WTC11 (cell line): ENCODE measurements around the gene GPR15LG. TPM values are rescaled to one million over a fixed set of nuclear protein-coding genes. Genes with fewer than 3 reads are reported as not detected.

Source experiments
- ATAC-seq: fragments of 200-7000 bp; cut with Tn5 transposase; 2 replicates; pipeline ENCODE4 v1.10.0; 2021; ENCODE audit warnings: mild to moderate bottlenecking, moderate library complexity
- CTCF ChIA-PET: fragments of 300-600 bp; sonication (Branson Sonifier 250); formaldehyde crosslinking; loops from one replicate; lab custom pipeline; 2021; ENCODE audit warnings: antibody characterized with exemption; lab: Charles Lee
- POLR2A ChIA-PET: fragments of 350-600 bp; sonication (Branson Sonifier 250); formaldehyde crosslinking; loops from one replicate; lab custom pipeline; 2021; ENCODE audit warnings: antibody characterized with exemption; lab: Charles Lee
- DNase-seq: peaks from one replicate; pipeline ENCODE4 v3.0.0; 2021; ENCODE audit warnings: low spot score
- H3K27ac Mint-ChIP-seq: 2 replicates; pipeline ENCODE4 v1.8.0; 2021; ENCODE audit warnings: mixed read lengths
- H3K27me3 Mint-ChIP-seq: 2 replicates; pipeline ENCODE4 v1.8.0; 2021; ENCODE audit warnings: low read depth, mild to moderate bottlenecking, moderate library complexity, mixed read lengths
- H3K36me3 Mint-ChIP-seq: 2 replicates; pipeline ENCODE4 v1.8.0; 2021; ENCODE audit warnings: mixed read lengths
- H3K4me1 Mint-ChIP-seq: 2 replicates; pipeline ENCODE4 v1.8.0; 2022; ENCODE audit warnings: mixed read lengths
- H3K4me3 Mint-ChIP-seq: 2 replicates; pipeline ENCODE4 v1.8.0; 2021; ENCODE audit warnings: mild to moderate bottlenecking, moderate library complexity, mixed read lengths
- H3K9me3 Mint-ChIP-seq: 2 replicates; pipeline ENCODE4 v1.8.0; 2021; ENCODE audit warnings: mixed read lengths
- CREM ChIP-seq: sonication (generic); formaldehyde crosslinking; IDR thresholded peaks from 2 replicates; pipeline ENCODE4 v1.8.1; 2022; ENCODE audit warnings: mild to moderate bottlenecking, missing genetic modification reagents, moderate library complexity
- FOXJ3 ChIP-seq: sonication (generic); formaldehyde crosslinking; IDR thresholded peaks from 2 replicates; pipeline ENCODE4 v1.9.0; 2021; ENCODE audit warnings: missing genetic modification reagents, mild to moderate bottlenecking, borderline replicate concordance
- SMAD3 ChIP-seq: sonication (generic); formaldehyde crosslinking; IDR thresholded peaks from 2 replicates; pipeline ENCODE4 v1.8.0; 2022; ENCODE audit warnings: missing genetic modification reagents, mild to moderate bottlenecking, borderline replicate concordance
- TCF7 ChIP-seq: sonication (generic); formaldehyde crosslinking; IDR thresholded peaks from 2 replicates; pipeline ENCODE4 v1.8.0; 2022; ENCODE audit warnings: mild to moderate bottlenecking, low read depth, missing genetic modification reagents, moderate library complexity
- TP53 ChIP-seq: sonication (generic); formaldehyde crosslinking; IDR thresholded peaks from 2 replicates; pipeline ENCODE4 v1.8.1; 2023; ENCODE audit warnings: mild to moderate bottlenecking, missing genetic modification reagents
- ZNF219 ChIP-seq: sonication (generic); formaldehyde crosslinking; IDR thresholded peaks from 2 replicates; pipeline ENCODE4 v1.8.0; 2023; ENCODE audit warnings: missing genetic modification reagents, mild to moderate bottlenecking, borderline replicate concordance
- total RNA-seq: library from RNA; stranded (reverse); gene quantifications from 3 replicates; pipeline ENCODE4 v1.2.3, GENCODE V29; 2021
- TF ChIP-seq, protein P1 (sequence below): fragments of 250-450 bp; sonication (Bioruptor Pico); IDR thresholded peaks from 2 replicates; pipeline ENCODE4 v1.9.0; 2021; ENCODE audit warnings: mild to moderate bottlenecking
- TF ChIP-seq, protein P2 (sequence below): fragments of 250-450 bp; sonication (Bioruptor Pico); IDR thresholded peaks from 2 replicates; pipeline ENCODE4 v2.1.2; 2022; ENCODE audit warnings: mild to moderate bottlenecking, moderate library complexity
- TF ChIP-seq, protein P3 (sequence below): sonication (generic); formaldehyde crosslinking; IDR thresholded peaks from 2 replicates; pipeline ENCODE4 v1.8.1; 2022; ENCODE audit warnings: low read depth, missing genetic modification reagents, borderline replicate concordance
- TF ChIP-seq, protein P4 (sequence below): sonication (generic); formaldehyde crosslinking; IDR thresholded peaks from 2 replicates; pipeline ENCODE4 v1.8.0; 2022; ENCODE audit warnings: mild to moderate bottlenecking, missing genetic modification reagents
- TF ChIP-seq, protein P5 (sequence below): sonication (generic); formaldehyde crosslinking; IDR thresholded peaks from 2 replicates; pipeline ENCODE4 v1.8.1; 2023; ENCODE audit warnings: mild to moderate bottlenecking, missing genetic modification reagents, moderate library complexity
- TF ChIP-seq, protein P6 (sequence below): sonication (generic); formaldehyde crosslinking; IDR thresholded peaks from 2 replicates; pipeline ENCODE4 v1.8.1; 2022; ENCODE audit warnings: missing genetic modification reagents, borderline replicate concordance
- TF ChIP-seq, protein P7 (sequence below): sonication (generic); formaldehyde crosslinking; IDR thresholded peaks from 2 replicates; pipeline ENCODE4 v1.8.0; 2022; ENCODE audit warnings: mild to moderate bottlenecking, missing genetic modification reagents
- TF ChIP-seq, protein P8 (sequence below): sonication (generic); formaldehyde crosslinking; IDR thresholded peaks from 2 replicates; pipeline ENCODE4 v1.8.0; 2022; ENCODE audit warnings: missing genetic modification reagents
- TF ChIP-seq, protein P9 (sequence below): sonication (generic); formaldehyde crosslinking; IDR thresholded peaks from 2 replicates; pipeline ENCODE4 v1.8.1; 2022; ENCODE audit warnings: low read depth, mild to moderate bottlenecking, moderate library complexity, missing genetic modification reagents, borderline replicate concordance

The GPR15LG gene
- total RNA-seq, 1 experiment from 2014 or later = not detected

DNA sequence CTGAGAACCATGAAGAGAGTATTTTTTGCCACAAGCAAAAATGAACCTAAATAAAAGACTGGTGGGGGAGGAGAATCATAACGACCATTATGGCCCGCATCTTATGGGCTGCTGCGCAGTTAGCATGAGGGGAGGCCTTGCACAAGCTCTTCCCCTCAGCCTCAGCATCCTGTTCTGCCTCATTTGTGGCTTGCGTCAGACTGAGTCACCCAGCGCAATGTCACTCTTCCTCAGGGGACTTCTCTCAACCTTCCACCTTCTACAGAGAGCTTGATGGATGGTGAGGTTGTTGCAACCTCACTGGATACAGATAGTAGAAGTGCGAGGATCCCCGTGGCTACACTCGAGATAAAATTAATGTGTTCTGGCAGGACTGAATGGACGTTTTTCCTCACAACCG lies 16.8 kb upstream of the GPR15LG start (continued):
- TF ChIP-seq, protein P1, sequence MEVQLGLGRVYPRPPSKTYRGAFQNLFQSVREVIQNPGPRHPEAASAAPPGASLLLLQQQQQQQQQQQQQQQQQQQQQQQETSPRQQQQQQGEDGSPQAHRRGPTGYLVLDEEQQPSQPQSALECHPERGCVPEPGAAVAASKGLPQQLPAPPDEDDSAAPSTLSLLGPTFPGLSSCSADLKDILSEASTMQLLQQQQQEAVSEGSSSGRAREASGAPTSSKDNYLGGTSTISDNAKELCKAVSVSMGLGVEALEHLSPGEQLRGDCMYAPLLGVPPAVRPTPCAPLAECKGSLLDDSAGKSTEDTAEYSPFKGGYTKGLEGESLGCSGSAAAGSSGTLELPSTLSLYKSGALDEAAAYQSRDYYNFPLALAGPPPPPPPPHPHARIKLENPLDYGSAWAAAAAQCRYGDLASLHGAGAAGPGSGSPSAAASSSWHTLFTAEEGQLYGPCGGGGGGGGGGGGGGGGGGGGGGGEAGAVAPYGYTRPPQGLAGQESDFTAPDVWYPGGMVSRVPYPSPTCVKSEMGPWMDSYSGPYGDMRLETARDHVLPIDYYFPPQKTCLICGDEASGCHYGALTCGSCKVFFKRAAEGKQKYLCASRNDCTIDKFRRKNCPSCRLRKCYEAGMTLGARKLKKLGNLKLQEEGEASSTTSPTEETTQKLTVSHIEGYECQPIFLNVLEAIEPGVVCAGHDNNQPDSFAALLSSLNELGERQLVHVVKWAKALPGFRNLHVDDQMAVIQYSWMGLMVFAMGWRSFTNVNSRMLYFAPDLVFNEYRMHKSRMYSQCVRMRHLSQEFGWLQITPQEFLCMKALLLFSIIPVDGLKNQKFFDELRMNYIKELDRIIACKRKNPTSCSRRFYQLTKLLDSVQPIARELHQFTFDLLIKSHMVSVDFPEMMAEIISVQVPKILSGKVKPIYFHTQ = no peak
- TF ChIP-seq FOXJ3 (no peak), CREM (no peak)

DNA sequence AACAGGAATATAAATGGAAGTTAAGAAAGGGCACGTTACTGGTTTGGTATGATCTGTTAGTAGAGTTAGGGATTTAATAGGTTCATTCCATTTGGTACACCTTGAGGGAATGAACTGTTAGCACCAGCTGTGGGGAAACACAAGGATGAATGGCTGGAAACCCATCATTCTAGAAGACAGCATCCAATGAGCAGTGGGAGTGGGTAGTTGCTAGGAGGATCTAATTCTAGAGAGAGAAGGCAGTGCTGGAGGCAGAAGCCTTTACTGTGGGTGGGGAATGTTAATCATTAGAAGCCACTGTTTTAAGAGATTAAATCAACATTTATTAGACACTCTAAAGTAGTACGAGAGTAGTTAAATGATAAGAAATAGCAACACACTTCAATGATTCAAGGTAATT lies 15.5 kb upstream of the GPR15LG start:
- H3K4me1 Mint-ChIP-seq = peaks cover 53% of the 10 kb centered on the region
- TF ChIP-seq, protein P2, sequence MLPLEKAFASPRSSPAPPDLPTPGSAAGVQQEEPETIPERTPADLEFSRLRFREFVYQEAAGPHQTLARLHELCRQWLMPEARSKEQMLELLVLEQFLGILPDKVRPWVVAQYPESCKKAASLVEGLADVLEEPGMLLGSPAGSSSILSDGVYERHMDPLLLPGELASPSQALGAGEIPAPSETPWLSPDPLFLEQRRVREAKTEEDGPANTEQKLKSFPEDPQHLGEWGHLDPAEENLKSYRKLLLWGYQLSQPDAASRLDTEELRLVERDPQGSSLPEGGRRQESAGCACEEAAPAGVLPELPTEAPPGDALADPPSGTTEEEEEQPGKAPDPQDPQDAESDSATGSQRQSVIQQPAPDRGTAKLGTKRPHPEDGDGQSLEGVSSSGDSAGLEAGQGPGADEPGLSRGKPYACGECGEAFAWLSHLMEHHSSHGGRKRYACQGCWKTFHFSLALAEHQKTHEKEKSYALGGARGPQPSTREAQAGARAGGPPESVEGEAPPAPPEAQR (CRISPR knock-in tag) = no peak
- no peak for TF ChIP-seq TCF7
- no peak for TF ChIP-seq FOXJ3
- TF ChIP-seq TP53 (CRISPR knock-in tag) = no peak
- TF ChIP-seq, protein P3, sequence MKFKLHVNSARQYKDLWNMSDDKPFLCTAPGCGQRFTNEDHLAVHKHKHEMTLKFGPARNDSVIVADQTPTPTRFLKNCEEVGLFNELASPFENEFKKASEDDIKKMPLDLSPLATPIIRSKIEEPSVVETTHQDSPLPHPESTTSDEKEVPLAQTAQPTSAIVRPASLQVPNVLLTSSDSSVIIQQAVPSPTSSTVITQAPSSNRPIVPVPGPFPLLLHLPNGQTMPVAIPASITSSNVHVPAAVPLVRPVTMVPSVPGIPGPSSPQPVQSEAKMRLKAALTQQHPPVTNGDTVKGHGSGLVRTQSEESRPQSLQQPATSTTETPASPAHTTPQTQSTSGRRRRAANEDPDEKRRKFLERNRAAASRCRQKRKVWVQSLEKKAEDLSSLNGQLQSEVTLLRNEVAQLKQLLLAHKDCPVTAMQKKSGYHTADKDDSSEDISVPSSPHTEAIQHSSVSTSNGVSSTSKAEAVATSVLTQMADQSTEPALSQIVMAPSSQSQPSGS (CRISPR knock-in tag) = no peak
- TF ChIP-seq, protein P4, sequence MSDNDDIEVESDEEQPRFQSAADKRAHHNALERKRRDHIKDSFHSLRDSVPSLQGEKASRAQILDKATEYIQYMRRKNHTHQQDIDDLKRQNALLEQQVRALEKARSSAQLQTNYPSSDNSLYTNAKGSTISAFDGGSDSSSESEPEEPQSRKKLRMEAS (CRISPR knock-in tag) = no peak
- TF ChIP-seq, protein P5, sequence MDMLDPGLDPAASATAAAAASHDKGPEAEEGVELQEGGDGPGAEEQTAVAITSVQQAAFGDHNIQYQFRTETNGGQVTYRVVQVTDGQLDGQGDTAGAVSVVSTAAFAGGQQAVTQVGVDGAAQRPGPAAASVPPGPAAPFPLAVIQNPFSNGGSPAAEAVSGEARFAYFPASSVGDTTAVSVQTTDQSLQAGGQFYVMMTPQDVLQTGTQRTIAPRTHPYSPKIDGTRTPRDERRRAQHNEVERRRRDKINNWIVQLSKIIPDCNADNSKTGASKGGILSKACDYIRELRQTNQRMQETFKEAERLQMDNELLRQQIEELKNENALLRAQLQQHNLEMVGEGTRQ (CRISPR knock-in tag) = no peak
- H3K36me3 Mint-ChIP-seq = peaks cover 19% of the 10 kb centered on the region
- DNase-seq (no peak), ATAC-seq (no peak)
- no peak overlapping the region for H3K4me3 Mint-ChIP-seq
- H3K9me3 Mint-ChIP-seq = no peaks in the 10 kb centered on the region
- CTCF ChIA-PET = interaction anchor here (1.6 to 3.7 kb wide), 2 partner anchors 10 to 79 kb away, joined by 4 to 22 read pairs; no protein-coding TSS in a partner anchor
- H3K27me3 Mint-ChIP-seq = no peaks in the 10 kb centered on the region
- POLR2A ChIA-PET = interaction anchor here (1.5 kb wide), 1 partner anchor 19 kb away, joined by 5 read pairs; the partner anchor contains the start of gene GHITM
- no peak overlapping the region for H3K27ac Mint-ChIP-seq

DNA sequence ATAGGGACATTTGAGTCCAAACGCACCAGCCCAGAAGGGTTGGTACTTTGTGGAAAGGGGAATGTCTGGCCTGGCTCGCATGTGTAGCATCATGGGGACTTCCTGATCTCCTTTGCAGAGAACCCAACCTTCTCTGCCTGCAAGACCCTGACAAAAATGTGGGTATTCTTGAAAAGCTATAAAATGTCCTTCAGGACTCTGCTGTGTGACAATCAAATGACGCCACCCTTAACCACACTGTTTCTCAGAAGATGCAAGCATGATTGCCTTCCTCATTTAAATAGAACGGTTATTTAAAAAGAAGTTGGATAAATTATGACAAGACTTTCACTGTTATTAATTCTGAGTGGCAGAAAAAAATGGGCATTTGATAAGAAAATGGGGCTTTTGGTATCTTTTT lies 15.1 kb upstream of the GPR15LG start:
- no peak for ATAC-seq
- TF ChIP-seq, protein P6, sequence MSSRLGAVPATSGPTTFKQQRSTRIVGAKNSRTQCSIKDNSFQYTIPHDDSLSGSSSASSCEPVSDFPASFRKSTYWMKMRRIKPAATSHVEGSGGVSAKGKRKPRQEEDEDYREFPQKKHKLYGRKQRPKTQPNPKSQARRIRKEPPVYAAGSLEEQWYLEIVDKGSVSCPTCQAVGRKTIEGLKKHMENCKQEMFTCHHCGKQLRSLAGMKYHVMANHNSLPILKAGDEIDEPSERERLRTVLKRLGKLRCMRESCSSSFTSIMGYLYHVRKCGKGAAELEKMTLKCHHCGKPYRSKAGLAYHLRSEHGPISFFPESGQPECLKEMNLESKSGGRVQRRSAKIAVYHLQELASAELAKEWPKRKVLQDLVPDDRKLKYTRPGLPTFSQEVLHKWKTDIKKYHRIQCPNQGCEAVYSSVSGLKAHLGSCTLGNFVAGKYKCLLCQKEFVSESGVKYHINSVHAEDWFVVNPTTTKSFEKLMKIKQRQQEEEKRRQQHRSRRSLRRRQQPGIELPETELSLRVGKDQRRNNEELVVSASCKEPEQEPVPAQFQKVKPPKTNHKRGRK (CRISPR knock-in tag) = no peak
- no peak for TF ChIP-seq CREM
- no peak for TF ChIP-seq SMAD3 (CRISPR knock-in tag)
- TF ChIP-seq, protein P7, sequence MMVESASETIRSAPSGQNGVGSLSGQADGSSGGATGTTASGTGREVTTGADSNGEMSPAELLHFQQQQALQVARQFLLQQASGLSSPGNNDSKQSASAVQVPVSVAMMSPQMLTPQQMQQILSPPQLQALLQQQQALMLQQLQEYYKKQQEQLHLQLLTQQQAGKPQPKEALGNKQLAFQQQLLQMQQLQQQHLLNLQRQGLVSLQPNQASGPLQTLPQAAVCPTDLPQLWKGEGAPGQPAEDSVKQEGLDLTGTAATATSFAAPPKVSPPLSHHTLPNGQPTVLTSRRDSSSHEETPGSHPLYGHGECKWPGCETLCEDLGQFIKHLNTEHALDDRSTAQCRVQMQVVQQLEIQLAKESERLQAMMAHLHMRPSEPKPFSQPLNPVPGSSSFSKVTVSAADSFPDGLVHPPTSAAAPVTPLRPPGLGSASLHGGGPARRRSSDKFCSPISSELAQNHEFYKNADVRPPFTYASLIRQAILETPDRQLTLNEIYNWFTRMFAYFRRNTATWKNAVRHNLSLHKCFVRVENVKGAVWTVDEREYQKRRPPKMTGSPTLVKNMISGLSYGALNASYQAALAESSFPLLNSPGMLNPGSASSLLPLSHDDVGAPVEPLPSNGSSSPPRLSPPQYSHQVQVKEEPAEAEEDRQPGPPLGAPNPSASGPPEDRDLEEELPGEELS (CRISPR knock-in tag) = no peak
- TF ChIP-seq, protein P8, sequence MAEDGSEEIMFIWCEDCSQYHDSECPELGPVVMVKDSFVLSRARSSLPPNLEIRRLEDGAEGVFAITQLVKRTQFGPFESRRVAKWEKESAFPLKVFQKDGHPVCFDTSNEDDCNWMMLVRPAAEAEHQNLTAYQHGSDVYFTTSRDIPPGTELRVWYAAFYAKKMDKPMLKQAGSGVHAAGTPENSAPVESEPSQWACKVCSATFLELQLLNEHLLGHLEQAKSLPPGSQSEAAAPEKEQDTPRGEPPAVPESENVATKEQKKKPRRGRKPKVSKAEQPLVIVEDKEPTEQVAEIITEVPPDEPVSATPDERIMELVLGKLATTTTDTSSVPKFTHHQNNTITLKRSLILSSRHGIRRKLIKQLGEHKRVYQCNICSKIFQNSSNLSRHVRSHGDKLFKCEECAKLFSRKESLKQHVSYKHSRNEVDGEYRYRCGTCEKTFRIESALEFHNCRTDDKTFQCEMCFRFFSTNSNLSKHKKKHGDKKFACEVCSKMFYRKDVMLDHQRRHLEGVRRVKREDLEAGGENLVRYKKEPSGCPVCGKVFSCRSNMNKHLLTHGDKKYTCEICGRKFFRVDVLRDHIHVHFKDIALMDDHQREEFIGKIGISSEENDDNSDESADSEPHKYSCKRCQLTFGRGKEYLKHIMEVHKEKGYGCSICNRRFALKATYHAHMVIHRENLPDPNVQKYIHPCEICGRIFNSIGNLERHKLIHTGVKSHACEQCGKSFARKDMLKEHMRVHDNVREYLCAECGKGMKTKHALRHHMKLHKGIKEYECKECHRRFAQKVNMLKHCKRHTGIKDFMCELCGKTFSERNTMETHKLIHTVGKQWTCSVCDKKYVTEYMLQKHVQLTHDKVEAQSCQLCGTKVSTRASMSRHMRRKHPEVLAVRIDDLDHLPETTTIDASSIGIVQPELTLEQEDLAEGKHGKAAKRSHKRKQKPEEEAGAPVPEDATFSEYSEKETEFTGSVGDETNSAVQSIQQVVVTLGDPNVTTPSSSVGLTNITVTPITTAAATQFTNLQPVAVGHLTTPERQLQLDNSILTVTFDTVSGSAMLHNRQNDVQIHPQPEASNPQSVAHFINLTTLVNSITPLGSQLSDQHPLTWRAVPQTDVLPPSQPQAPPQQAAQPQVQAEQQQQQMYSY (CRISPR knock-in tag) = no peak
- TF ChIP-seq, protein P9, sequence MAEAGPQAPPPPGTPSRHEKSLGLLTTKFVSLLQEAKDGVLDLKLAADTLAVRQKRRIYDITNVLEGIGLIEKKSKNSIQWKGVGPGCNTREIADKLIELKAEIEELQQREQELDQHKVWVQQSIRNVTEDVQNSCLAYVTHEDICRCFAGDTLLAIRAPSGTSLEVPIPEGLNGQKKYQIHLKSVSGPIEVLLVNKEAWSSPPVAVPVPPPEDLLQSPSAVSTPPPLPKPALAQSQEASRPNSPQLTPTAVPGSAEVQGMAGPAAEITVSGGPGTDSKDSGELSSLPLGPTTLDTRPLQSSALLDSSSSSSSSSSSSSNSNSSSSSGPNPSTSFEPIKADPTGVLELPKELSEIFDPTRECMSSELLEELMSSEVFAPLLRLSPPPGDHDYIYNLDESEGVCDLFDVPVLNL (CRISPR knock-in tag) = no peak
- TF ChIP-seq ZNF219 (CRISPR knock-in tag) = no peak

More for the DNA sequence above, 15.1 kb upstream of the GPR15LG start:
- Mint-ChIP-seq H3K9me3 (no peaks in the 10 kb centered on the region), H3K36me3 (peaks cover 14% of the 10 kb centered on the region), H3K4me3 (no peak overlapping the region), H3K27ac (no peak overlapping the region), H3K4me1 (peaks cover 58% of the 10 kb centered on the region), H3K27me3 (no peaks in the 10 kb centered on the region)
- CTCF ChIA-PET = interaction anchor here (1.2 to 3.7 kb wide), 3 partner anchors 10 to 79 kb away, joined by 4 to 22 read pairs (median 5); no protein-coding TSS in a partner anchor
- POLR2A ChIA-PET = interaction anchor here (1.5 kb wide), 1 partner anchor 19 kb away, joined by 5 read pairs; the partner anchor contains the start of gene GHITM
- no peak for DNase-seq
